GM13976 (cell line): ENCODE measurements around the gene RYR1.

Experiments
- DNase-seq: peaks from one replicate; pipeline ENCODE4 v3.0.0; 2012; ENCODE audit warnings: low spot score
- CTCF ChIP-seq: IDR thresholded peaks from 2 replicates; pipeline ENCODE4 v1.5.1; 2012; ENCODE audit warnings: borderline replicate concordance, mild to moderate bottlenecking; ENCODE audit not compliant: insufficient read depth; ENCODE audit errors: extremely low read depth, missing control alignments, control extremely low read depth
- in situ Hi-C: fragments of 300-500 bp; cut with MboI; formaldehyde crosslinking; loops from one replicate; pipeline ENCODE4 v1.12.0; 2022; ENCODE audit warnings: low sequenced_read_pairs, mixed read lengths, inconsistent platforms; ENCODE audit not compliant: unreplicated experiment

RYR1 gene

DNA sequence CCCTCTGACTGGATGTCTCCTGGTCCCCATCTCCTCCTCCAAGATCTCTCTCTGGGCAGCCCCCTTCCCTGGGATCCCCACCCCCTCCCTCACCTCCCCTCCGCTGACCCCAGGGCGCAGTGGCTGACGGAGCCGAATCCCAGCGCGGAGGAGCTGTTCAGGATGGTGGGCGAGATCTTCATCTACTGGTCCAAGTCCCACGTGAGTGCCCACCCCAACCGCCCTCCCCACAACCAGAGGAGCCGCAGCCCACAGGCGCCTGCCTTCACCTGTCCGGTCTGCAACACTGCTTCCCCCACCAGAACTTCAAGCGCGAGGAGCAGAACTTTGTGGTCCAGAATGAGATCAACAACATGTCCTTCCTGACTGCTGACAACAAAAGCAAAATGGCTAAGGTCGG is 89.4 kb downstream of the RYR1 start:
- in situ Hi-C loops: no loop called here
- DNase-seq: no peak

GRCh38 chr19:38523319-38523718 is 89.8 kb downstream of the RYR1 start:
- no peak for DNase-seq
- in situ Hi-C loops: no loop called here
- no peak for TF ChIP-seq CTCF

More for the DNA sequence above, 89.4 kb downstream of the RYR1 start:
- no peak for TF ChIP-seq CTCF

GRCh38 chr19:38524369-38524768 is 90.9 kb downstream of the RYR1 start:
- no peak for DNase-seq
- no peak for TF ChIP-seq CTCF
- in situ Hi-C loops: no loop called here

DNA sequence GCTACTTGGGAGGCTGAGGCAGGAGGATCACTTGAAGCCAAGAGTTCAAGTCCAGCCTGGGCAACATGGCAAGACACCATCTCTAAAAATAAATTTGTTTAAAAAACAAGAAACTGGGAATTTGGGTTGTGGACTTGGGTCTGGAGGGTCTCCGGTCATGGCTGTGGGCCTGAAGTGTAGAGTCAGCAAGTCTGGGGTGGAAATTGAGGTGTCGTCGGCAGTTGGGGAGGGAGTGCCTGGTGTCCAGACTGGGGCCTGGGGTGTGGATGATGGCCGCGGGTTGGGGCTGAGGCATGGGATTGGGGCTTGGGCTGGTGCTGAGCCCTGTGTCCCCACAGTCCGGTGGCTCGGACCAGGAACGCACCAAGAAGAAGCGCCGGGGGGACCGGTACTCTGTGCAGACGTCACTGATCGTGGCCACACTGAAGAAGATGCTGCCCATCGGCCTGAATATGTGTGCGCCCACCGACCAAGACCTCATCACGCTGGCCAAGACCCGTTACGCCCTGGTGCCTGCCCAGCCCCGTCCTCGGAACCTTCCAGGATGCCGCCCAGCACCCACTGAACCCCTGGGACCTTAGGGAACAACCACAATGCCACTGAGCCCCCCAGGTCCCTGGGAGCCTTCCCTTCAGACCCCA is 91.6 kb downstream of the RYR1 start:
- DNase-seq: no peak
- in situ Hi-C loops: no loop called here
- no peak for TF ChIP-seq CTCF

DNA sequence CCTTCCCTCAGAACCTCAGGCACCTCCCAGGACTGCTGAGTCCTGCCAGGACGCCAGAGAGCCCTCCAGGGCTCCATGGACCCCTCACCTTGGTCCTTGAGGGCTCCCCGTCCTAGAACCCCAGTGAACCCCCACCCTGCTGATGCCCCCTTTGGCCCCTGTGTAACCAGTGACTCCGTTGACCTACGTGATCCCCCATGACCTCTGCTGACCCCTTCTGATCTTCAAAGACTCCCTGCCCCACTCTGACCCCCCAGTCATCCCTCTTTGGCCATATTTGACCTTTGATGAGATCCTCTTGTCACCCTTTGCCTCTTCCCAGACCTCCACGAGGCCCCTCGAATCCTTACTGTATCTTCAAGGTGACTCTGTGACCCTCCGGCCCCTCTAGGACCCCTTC is 92.9 kb downstream of the RYR1 start:
- no peak for DNase-seq
- in situ Hi-C loops: no loop called here
- TF ChIP-seq CTCF: no peak

DNA sequence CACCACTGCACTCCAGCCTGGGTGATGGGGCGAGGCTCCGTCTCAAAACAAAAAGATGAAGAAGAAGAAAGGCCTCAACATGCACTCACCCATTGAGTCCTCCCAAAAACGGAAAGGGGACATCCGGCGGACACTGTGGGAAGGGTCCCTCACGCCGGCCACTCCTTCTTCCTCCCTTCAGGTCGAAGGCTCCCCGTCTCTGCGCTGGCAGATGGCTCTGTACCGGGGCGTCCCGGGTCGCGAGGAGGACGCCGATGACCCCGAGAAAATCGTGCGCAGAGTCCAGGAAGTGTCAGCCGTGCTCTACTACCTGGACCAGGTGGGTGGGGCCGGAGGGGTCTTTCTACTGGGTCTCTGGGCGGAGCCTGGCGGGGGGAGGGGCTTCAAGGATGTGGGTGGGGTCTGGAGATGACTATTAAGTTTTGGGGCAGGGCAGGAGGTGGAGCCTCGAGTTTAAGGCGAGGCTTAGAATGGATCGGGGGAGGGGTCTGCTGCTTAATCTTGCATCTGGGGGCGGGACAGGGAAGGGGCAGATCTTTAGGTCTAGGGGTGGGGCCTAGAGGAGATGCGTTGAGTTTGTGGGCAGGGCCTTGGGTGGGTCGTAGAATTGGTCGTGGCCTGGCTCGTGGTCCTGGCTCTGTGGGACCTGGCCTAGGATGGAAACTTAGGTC is 94.1 kb downstream of the RYR1 start:
- DNase-seq: no peak
- in situ Hi-C loops: no loop called here
- no peak for TF ChIP-seq CTCF

GRCh38 chr19:38528213-38528755 is 94.8 kb downstream of the RYR1 start:
- in situ Hi-C loops: no loop called here
- no peak for TF ChIP-seq CTCF
- no peak for DNase-seq
